HG03565 (cell line): ENCODE results near the gene RHOBTB3.
A peak's percentile ranks its signal among the peaks of the same experiment; 100 is the strongest.
"Not testable (repeated sequence)": the region's sequence is repeated elsewhere in the genome, so short reads cannot be mapped to it uniquely, and the experiment has no call there.

Source experiments
- ATAC-seq: cut with Tn5 transposase; IDR thresholded peaks from one replicate; pipeline ENCODE4 v1.9.1; 2021; ENCODE audit warnings: mild to moderate bottlenecking, moderate library complexity; ENCODE audit not compliant: unreplicated experiment

RHOBTB3 gene

DNA sequence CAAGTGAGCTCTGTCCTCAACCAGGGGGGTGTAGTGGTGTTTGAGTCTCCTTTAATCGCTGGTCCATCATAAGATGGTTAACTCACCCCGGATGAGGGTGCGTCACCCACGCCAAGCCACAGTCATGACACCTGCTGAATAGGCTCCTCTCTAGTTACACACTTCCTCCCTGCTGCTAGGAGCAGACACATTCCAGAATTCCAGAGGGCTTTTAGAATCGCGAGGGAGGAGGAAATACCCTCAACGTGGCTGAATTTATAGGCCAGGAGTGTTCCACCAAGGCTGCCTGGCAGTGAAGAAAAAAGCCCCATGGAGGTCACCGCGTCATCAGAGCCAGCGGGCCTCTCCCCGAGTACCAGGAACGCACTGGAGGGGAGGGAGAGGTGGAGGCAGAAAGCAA, 86.3 kb downstream of the RHOBTB3 start:
- no peak for ATAC-seq

DNA sequence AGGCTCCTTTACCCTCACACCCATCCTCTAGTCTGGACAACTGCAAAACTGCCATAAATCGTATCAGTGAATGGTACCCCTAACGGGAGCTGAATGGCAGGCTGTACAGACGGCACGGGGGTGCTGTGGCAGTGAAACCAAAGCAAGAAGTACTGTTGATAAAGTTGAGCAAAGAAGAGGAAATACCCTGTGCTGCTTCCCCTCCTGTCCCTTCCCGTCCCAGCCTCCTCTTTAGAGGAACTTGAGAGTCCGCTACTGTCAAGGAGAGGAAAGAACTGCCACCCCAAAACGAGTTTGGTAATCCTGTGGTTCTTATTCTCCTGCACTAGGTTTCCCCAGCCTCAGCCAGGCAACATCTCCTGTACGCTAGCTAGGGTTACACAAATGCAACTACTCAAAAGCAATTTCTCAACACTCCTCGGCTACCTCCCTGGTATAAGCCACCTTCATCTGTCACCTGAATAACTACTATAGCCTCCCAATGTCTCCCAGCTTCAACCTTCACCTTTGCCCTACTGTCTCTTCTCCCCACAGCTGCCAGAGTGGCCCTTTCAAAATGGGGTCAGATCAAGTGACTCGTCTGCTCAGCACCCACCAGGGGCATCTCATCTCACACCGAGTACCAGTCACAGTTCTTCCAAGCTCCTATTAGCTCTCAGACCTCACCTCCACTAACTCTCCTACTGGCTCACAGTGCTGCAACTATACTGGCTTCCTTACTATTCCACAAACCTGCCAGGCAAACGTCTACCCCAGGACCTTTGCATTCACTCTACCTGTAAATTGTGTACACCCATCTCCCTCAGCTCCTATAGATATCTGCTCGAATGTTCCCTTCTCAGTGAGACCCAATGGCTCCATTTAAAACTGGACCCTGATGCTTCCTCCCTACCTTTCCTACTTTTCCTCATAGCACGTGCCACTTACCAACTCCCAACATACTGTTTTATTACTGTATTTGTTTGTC, 87.3 kb downstream of the RHOBTB3 start:
- no peak for ATAC-seq

DNA sequence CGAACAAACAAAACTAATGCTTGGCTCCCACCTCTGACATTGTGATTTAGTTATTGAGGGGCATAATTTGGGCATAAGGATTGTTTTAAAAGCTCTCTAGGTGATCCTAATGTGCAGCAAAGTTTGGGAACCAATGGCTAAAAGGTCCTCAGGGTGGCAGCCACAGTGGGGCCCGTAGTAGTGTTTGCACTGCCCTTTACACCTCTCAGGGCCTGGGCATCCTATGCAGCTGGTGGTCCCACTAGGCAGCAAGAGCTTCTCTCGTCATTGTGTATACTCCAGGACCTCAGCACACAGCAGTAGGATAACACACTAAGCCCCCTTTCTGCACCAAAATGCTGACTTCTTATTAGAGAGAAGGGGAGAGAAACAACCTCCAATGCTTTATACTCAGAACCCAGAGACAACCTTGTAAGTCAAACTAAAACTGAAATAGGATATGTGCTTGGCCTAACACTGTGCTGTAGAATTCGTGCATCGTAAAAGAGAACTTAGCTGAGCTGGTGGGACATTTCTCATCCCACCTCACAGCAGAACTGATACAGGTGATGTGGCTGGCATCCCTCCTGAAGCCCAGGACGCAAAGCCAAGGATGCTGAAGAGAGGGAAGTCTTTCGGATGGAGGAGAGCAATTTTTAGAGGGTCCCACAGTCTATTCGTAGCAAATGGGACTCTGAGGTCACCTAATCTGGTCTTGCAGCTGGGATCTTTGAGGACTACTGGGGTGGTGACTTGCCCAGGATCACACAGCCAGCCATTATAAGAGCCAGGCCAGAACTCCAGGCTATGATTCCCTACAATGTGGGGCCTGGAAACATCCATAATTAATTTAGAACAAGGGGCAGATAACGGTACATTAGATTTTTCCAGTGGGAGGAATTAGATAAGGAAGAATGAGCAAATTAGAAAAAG, 90.2 kb downstream of the RHOBTB3 start:
- ATAC-seq = peak; percentile 28

DNA sequence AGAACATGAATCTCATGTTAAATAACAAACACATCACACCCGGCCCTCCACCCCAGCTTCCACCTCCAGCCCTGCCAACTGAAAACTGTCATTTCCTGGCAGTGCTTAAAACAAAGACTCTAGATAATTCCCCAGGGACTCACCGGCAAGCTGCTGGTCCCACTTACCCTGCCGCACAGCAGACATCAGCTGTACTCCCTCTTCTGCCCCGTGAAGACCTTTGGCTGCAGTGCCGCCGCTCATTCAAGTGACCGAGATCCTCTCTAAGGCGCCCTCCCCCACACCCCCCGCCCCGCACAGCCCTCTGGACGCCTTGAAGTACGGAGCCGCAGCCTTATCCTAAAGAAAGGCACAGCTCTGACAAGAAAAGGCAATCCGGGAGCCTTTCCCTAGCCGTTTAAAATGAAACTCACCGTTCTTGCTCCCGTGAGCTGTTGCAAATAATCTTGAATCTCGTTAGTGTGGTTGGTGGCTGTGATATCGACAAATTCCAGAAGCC, 91.0 kb downstream of the RHOBTB3 start:
- ATAC-seq = peak; percentile 33

DNA sequence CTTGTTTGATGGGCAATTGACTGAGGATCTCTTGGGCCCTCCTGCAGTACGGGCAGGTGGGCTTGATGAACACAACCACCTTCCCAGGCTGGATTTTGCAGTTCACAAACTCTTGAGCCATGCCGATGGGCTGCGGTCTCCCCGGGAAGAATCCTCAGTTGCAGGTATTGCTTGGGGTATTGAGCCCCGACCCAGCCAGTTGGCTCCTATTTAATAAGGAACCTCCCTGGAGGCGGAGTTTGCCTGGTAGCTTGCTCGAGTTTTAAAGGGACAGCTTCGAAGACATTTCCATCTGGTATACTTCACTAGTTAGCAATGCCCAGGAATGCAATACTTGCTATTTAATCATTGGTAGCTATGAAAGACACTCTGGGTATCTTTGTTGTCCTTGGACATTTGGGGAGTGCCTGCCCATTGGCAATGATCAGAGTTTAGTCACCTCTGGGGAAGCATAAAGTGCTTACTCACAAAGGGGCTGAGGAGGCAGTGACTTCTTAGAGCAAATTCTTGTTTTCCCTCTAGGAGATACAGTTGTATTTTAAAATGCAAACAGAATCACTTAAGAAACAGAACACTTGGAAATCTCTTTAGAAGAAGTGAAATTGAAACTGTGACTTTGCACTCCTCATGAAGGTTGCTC, 91.5 kb downstream of the RHOBTB3 start, which contains the start of gene GLRX:
GLRX (minus strand) TSS at position 185 of the 640 bp plus-strand sequence; CDS start at position 121, 64 bp downstream.
- peak; percentile 36 for ATAC-seq

DNA sequence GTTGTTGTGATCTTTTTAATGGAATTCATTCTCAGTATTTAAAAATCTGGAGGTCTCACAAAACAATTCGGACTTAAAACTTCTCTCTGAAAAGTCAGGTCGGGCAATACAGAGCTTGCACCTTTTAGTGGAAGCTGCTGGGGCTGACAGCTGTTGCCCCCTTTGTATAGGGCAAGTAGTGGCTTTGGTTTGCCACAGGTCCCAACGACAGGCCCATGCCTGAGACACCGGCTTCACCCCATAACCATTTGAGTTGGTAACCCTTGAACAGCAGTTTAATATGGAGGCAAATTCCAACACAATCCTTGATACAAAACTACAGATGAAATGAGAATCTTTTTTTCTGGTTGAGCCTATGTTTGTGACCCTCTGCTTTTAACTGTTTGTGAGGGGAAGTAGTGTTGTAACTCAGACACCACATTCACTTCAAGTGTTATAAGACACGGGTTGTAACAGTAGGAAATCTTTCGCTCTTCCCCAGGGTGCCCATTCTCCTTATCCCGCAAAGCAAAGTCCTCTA, 92.1 kb downstream of the RHOBTB3 start:
- no peak for ATAC-seq

DNA sequence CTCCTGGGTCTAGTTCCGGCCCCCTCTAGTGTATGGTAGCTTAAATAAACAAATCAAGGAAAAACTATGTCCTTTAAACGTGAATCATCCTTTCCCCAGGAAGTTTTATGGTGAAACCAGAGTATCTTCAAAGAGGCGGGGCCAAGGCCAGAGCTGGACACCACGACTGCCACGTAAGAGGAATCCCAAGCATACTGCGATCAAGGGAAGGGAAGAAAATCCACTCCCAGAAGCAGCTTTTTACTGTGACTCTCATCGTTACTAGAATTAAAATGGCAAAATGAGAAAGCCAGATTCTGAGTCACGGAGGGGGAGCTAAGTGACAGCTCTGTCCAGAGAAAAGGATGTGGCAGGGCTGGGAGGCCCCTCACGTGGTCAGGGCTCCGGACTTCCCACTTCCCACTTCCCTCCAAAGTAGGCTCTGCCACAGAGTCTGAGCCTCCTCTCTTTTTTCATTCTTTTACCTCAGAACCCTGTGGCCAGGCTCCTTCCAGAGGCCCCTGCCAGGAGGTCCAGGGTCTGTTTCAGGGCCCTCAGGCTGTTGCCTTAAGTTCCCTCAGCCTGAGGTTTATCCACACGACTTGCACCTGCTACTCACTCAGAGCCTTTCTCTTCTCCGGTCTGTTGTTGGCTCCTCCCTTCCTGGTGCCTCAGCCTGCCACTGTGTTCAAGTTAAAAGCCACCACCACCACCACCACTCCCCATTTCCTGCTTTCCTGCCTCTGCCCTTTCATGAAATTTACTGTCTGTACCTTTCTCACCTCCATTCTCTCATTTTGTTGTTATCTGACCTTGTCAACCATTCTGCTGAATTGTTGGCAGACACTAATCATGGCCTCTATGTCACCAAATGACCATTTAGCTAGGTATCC, 92.8 kb downstream of the RHOBTB3 start:
- peak; percentile 24 for ATAC-seq

DNA sequence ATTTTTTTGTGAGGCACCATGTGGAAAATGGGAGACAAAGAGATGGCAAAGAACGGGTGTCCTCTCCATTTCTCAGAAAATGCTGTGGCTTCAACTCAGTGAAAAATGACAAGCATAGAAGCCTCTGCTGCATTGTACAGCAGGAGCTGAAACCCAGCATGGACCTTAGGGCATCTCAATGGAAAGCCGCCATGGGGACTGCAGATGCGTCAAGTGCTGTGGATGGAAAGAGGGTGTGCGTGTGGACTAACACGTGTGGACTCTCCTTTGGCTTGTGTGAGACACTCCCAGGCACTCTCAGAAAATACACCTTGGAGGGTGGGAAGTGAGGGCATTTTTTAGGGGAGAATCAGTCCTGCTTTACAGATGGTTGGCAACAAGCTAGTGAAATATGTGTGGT, 93.6 kb downstream of the RHOBTB3 start:
- no peak for ATAC-seq

DNA sequence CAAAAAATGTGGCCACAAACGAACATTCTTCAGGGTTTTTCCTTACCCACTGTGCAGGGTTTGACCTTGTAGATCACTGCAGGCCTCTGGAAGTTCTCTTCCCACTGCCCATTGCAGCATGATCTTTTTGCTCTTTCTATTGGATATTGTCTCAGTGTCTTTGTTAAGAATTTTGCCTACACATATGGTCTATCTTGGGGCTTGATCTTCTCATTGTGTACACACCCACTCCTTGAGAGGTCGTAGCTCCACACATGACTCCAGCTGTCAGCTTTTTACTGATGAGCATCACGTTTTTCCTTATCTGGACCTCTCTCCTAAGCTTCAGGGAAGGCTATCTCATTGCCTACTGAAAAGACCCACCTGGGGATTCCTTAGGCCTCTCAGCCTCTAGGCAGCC, 94.4 kb downstream of the RHOBTB3 start:
- no peak for ATAC-seq

DNA sequence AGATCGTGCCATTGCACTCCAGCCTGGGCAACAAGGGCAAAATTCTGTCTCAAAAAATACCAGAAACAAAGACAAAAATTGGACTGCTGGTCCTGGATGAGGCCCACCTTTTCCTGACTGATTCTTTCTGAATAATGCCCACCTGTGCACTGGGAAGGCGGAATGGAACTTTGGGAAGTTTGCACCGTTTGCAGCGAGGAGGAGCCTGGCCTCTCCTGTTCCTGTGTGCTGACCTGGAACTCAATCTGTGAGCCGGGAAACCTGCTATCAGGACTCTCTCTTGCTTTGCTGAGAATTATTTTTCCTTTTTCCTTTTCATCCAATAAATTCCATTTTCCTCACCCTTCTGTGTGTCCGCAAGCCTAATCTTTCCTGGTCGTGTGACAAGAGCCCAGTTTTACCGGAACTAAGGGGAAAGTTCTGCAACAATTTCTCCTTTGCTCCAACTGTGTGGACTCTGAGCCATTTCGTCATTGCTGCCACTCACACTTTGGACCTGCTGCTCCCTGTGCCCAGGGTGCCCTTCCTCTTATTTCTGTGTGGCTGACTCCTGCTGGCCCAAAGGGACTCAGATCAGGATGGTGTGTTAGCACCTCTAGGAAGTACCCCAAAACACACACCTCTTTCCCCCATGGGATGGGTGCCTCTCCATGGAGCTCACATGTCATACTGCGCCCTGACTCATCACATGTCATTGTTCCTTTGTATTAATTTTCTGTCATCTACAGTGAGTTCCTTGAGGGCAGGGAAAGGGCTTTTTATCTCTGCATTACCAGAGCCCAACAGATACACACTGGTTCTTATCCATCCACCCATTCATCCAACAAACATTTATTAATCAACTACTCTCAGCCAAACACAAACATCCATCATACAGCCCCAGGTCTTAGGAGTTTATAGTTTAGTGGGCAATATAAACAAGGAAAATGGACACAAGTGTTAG, 96.1 kb downstream of the RHOBTB3 start:
- ATAC-seq = no peak

DNA sequence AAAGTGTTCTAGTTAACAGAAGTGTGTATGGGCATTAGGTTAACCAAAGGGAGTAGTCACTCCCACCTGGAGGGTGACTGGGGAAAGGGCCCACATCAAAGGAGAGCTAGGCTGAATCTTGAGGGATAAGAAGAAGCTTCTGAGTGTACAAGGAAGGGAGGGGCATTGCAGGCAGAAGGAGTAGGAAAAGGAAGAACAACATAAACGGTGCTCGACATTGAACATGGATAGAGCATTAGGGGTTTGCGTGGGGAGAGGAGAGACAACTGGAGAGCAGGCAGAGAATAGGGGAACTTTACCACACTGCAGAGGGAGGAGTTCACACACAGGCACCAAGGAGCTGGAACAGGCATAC, 96.7 kb downstream of the RHOBTB3 start:
- no peak for ATAC-seq

DNA sequence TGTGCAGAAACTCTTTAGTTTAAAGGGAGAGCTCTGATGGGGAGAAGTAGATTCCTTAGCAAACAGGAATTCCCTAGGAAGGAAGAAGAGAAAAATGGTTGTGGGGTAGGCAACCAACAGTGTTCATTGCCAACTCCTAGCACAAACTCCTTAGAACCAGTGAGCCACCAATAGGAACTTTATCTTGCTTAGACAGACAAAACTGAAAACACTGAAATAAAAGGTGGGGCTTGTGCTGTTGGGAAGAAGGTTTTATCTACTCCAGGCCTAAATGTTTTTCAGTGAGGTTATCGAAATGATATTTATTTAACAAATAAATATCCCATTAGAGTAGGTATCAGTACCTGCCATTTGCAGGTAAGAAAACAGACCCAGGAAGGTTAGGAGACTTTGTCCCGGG, 99.1 kb downstream of the RHOBTB3 start:
- ATAC-seq = no peak

DNA sequence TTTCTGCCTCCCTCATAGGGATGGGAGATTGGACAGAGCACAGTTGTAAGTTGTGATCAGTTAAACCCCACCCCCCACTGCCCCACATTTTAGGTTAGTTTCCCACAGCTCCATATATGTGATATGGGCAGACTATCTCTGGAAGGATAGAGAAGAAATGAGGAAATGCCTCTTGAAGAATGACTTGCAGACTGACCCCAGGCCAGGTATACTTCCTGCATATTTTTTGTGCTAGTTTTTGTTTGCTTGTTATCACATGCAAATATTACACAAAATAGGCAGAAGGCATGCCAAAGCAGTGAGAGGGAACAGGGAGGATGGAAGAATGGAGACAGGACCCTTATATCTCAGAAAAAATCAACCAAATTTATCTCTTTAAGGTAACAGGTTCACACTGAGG, 101.5 kb downstream of the RHOBTB3 start:
- no peak for ATAC-seq

DNA sequence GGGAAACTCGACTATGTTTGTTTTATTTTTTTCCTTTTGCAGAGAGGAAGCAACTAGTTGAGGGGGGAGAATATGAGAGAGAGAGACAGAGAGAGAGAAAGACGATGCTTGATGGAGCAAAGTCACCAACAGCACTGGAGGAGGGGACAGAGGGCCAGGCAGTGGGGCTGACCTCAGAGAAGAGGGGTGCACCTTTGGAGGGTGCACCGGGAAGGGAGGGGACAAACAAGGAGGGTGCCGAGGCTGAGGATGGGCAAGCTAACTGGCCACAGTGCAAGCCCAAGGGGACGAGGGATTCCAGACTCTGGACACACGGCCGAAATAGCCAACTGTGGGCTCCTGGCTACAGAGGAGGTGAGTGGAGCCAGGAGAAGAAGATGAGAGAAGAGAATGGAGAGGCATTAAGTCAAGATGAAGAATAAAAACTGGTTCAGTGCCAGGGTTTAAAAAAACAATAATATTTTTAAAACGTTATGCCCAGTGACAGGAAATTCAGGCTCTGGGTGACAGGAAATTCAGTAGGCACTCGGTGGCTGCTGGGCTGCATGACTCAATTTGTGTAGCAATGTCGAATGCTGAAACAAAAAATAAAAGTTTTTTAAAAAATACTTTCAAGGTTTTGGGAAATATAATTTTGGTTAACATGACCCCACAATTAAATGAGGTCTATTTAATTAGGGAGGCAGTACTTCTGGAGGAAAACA, 104.7 kb downstream of the RHOBTB3 start:
- ATAC-seq = no peak

DNA sequence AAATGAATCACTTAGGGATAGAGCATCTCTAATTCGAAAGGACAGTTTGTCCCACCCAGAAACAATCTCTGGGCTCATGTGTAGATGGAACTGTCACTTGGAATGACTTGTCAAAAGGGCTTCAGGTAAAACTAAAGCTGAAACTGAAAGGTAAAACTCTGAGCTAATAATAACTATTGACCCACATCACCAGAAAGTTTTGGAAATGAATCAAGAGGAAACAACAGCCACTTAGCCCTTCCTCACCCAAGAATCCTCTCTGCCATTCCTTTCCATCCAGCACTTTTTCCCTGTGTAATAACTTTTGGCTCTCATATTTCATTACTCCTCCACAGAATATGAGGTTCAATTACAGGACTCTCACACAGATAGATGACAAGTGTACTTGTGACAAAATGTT, 105.4 kb downstream of the RHOBTB3 start:
- no peak for ATAC-seq

DNA sequence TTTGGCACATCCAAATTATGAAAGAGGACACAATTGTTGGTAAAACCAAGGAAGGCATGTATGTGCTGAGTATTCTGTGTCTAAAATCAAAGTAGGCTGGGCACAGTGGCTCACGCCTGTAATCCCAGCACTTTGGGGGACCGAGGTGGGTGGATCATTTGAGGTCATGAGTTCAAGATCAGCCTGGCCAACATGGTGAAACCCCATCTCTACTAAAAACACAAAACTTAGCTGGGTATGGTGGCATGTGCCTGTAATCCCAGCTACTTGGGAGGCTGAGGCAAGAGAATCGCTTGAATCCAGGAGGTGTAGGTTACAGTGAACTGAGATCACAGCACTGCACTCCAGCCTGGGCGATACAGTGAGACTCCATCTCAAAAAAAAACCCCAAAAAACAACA, 105.8 kb downstream of the RHOBTB3 start:
- not testable (repeated sequence) for ATAC-seq

DNA sequence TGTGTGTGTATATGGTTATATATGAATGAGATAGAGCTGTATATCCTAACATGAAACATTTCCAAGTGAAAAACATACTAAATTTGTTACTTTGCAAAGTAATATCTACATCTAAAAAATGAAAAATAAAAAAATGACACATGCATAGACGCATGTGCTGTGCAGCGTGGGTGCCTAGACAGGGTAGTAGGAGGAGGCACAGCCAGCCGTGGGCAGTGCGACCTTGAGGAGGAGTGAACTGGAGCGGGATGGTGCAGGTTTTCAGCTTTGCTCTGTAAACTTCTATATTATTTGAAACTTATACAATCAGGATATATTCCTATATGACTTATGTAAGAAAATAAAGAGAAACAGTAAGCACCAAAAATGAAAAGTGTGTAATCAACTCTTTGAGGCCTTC, 106.4 kb downstream of the RHOBTB3 start:
- no peak for ATAC-seq

DNA sequence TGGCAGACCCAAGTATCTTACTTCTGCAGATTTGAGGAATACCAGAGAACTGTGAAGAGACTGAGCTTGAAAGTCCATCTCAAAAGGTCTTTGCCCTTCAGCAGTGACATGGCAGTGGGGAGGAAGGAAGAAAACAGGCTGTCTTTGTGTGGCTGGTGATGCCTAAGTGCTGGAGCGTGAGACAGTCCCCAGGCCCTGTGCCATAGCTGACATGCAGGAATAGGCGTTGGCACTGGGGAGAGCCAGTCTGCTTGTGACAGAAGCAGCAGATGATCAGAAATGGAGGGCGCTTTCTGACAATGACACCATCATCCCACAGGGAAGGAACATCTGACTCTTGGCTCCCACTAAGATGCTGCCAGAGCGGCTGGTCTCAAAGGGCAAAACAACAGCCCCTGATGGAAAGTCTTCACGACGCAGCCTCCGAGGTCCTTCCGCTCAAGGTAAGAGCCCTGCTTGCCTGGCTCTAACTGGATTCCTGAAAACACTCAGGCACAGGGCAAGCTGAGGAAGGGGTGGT, 106.9 kb downstream of the RHOBTB3 start:
- ATAC-seq = no peak
